ENCODE results near the gene CD101. TPM values are rescaled to one million over a fixed set of nuclear protein-coding genes. Genes with fewer than 3 reads are reported as not detected.

The CD101 gene
- total RNA-seq, 1 donor from 2014 or later, result 0.08 TPM

GRCh38 chr1:117032681-117033539 lies 31.4 kb downstream of the CD101 start:
- TF ChIP-seq CTCF (IDR thresholded peaks at IDR 0.05; ENCODE audit: insufficient read depth, low read length, poor library complexity, severe bottlenecking), result no peak
- Histone ChIP-seq H3K36me3 (ENCODE audit: control insufficient read depth, insufficient read depth, low read length) (no peaks in the 10 kb centered on the region), H3K27me3 (ENCODE audit: control insufficient read depth, insufficient read depth, low read length) (no peaks in the 10 kb centered on the region), H3K4me3 (ENCODE audit: low read depth, low read length) (no peak overlapping the region)
- no peak for DNase-seq (ENCODE audit: low read depth)

- Histone ChIP-seq H3K4me3 (ENCODE audit: low read depth, low read length) (no peak overlapping the region), H3K27me3 (ENCODE audit: control insufficient read depth, insufficient read depth, low read length) (no peaks in the 10 kb centered on the region), H3K36me3 (ENCODE audit: control insufficient read depth, insufficient read depth, low read length) (no peaks in the 10 kb centered on the region)
- DNase-seq (ENCODE audit: low read depth), result no peak
- no peak for TF ChIP-seq CTCF (IDR thresholded peaks at IDR 0.05; ENCODE audit: insufficient read depth, low read length, poor library complexity, severe bottlenecking)
Observed at GRCh38 chr1:117033772-117034171, 32.2 kb downstream of the CD101 start.

GRCh38 chr1:117034791-117035290 lies 33.3 kb downstream of the CD101 start:
- H3K27me3 ChIP-seq (ENCODE audit: control insufficient read depth, insufficient read depth, low read length), result no peaks in the 10 kb centered on the region
- H3K36me3 ChIP-seq (ENCODE audit: control insufficient read depth, insufficient read depth, low read length), result no peaks in the 10 kb centered on the region
- TF ChIP-seq CTCF (IDR thresholded peaks at IDR 0.05; ENCODE audit: insufficient read depth, low read length, poor library complexity, severe bottlenecking), result no peak
- no peak overlapping the region for H3K4me3 ChIP-seq (ENCODE audit: low read depth, low read length)
- DNase-seq (ENCODE audit: low read depth), result no peak

GRCh38 chr1:117036018-117036461 lies 34.5 kb downstream of the CD101 start:
- peak; percentile 56 for DNase-seq (ENCODE audit: low read depth)

GRCh38 chr1:117037802-117038201 lies 36.2 kb downstream of the CD101 start:
- no peak for TF ChIP-seq CTCF (IDR thresholded peaks at IDR 0.05; ENCODE audit: insufficient read depth, low read length, poor library complexity, severe bottlenecking)
- DNase-seq (ENCODE audit: low read depth), result no peak
- Histone ChIP-seq H3K27me3 (ENCODE audit: control insufficient read depth, insufficient read depth, low read length) (no peaks in the 10 kb centered on the region), H3K4me3 (ENCODE audit: low read depth, low read length) (no peak overlapping the region), H3K36me3 (ENCODE audit: control insufficient read depth, insufficient read depth, low read length) (no peaks in the 10 kb centered on the region)

More at GRCh38 chr1:117036018-117036461, 34.5 kb downstream of the CD101 start:
- Histone ChIP-seq H3K36me3 (ENCODE audit: control insufficient read depth, insufficient read depth, low read length) (no peaks in the 10 kb centered on the region), H3K27me3 (ENCODE audit: control insufficient read depth, insufficient read depth, low read length) (no peaks in the 10 kb centered on the region), H3K4me3 (ENCODE audit: low read depth, low read length) (no peak overlapping the region)
- TF ChIP-seq CTCF (IDR thresholded peaks at IDR 0.05; ENCODE audit: insufficient read depth, low read length, poor library complexity, severe bottlenecking), result peak; percentile 16

Data from kidney epithelial cell (primary cell).